CD4-positive, alpha-beta memory T cell (primary cell): ENCODE results near the gene KIRREL2. TPM values are rescaled to one million over a fixed set of nuclear protein-coding genes. Genes with fewer than 3 reads are reported as not detected.

ENCODE experiments used
- CTCF ChIA-PET: fragments of 350-600 bp; sonication (Branson Sonifier 250); formaldehyde crosslinking; loops from one replicate; lab custom pipeline; 2021; ENCODE audit warnings: inconsistent platforms; ENCODE audit not compliant: partially characterized antibody; lab: Charles Lee
- POLR2A ChIA-PET: fragments of 350-600 bp; sonication (Branson Sonifier 250); formaldehyde crosslinking; loops from one replicate; lab custom pipeline; 2021; ENCODE audit not compliant: partially characterized antibody; lab: Charles Lee
- DNase-seq, 5 donors: peaks; one replicate each; pipeline versions ENCODE4 v3.0.0 to v3.0.0-alpha.2; 2020 to 2022; ENCODE audit warnings: mixed read lengths in 1 of 5
- H3K27ac ChIP-seq: one replicate; pipeline ENCODE4 v1.7.0; 2013; ENCODE audit warnings: low read depth, low read length
- H3K27me3 ChIP-seq: 2 replicates; pipeline ENCODE4 v1.7.0; 2013; ENCODE audit warnings: mild to moderate bottlenecking, low read length, moderate library complexity; ENCODE audit not compliant: insufficient read depth
- H3K36me3 ChIP-seq: 2 replicates; pipeline ENCODE4 v1.7.0; 2013; ENCODE audit warnings: mild to moderate bottlenecking, low read length, moderate library complexity; ENCODE audit not compliant: insufficient read depth
- H3K4me1 ChIP-seq: 2 replicates; pipeline ENCODE4 v1.7.0; 2013; ENCODE audit warnings: mild to moderate bottlenecking, low read length, moderate library complexity; ENCODE audit not compliant: insufficient read depth
- H3K4me3 ChIP-seq, 2 donors: one replicate each; pipeline ENCODE4 v1.7.0; 2013; ENCODE audit warnings: low read length in 2 of 2, mild to moderate bottlenecking in 1 of 2
- H3K9me3 ChIP-seq, 2 donors: one replicate each; pipeline ENCODE4 v1.7.0; 2013; ENCODE audit warnings: low read length in 2 of 2, control low read depth in 1 of 2; ENCODE audit not compliant: control insufficient read depth in 1 of 2
- H3K27ac Mint-ChIP-seq, 7 donors: one replicate each; pipeline ENCODE4 v1.8.0; 2020 to 2021; ENCODE audit warnings: mixed read lengths in 7 of 7, mild to moderate bottlenecking in 6 of 7, inconsistent platforms in 3 of 7, moderate library complexity in 3 of 7
- H3K27me3 Mint-ChIP-seq, 2 donors: one replicate each; pipeline ENCODE4 v1.8.0; 2020 to 2021; ENCODE audit warnings: mixed read lengths in 2 of 2
- H3K36me3 Mint-ChIP-seq, 2 donors: one replicate each; pipeline ENCODE4 v1.8.0; 2020 to 2021; ENCODE audit warnings: mixed read lengths in 2 of 2, inconsistent platforms in 1 of 2, mild to moderate bottlenecking in 1 of 2
- H3K4me1 Mint-ChIP-seq, 4 donors: one replicate each; pipeline ENCODE4 v1.8.0; 2020 to 2021; ENCODE audit warnings: mixed read lengths in 4 of 4, mild to moderate bottlenecking in 1 of 4
- H3K4me3 Mint-ChIP-seq, 8 donors: one replicate each; pipeline ENCODE4 v1.8.0; 2020 to 2021; ENCODE audit warnings: mixed read lengths in 8 of 8, mild to moderate bottlenecking in 7 of 8, moderate library complexity in 6 of 8, inconsistent platforms in 3 of 8
- H3K9me3 Mint-ChIP-seq, 8 donors: one replicate each; pipeline ENCODE4 v1.8.0; 2020 to 2021; ENCODE audit warnings: mixed read lengths in 8 of 8, mild to moderate bottlenecking in 5 of 8, inconsistent platforms in 3 of 8, moderate library complexity in 1 of 8
- intact Hi-C: fragments of 100-400 bp; cut with micrococcal nuclease; formaldehyde crosslinking; loops from one replicate; pipeline ENCODE4 v1.15.1; 2023
- polyA plus RNA-seq, 2 donors: library from polyadenylated mRNA; unstranded; fragments of 300-500 nt; fragmentation: Illumina TruSeq; gene quantifications; one replicate each; pipeline ENCODE4 v1.2.3, GENCODE V29; 2021
- total RNA-seq, 2 experiments: library from RNA; stranded (reverse); gene quantifications; one replicate each; pipeline ENCODE4 v1.2.3, GENCODE V29; 2021

Gene KIRREL2
- total RNA-seq (not detected), polyA plus RNA-seq (under 1 TPM in 1 of 2 donors, not detected in 1; 0.08 TPM)

GRCh38 chr19:35856546-35857149 lies at the start of gene KIRREL2:
TSS of gene KIRREL2 (plus strand) at chr19:35856911. CDS start at chr19:35857120, 209 bp downstream.
- no peaks in the 10 kb centered on the region for H3K36me3 ChIP-seq
- peaks cover 17% of the 10 kb centered on the region for H3K27me3 ChIP-seq
- H3K4me3 ChIP-seq, result peak within 1 kb of the TSS in 1 of 2 donors; percentile 57
- ChIA-PET POLR2A (no interaction called here), CTCF (no interaction called here)
- peak in 1 of 5 donors; percentile 26 for DNase-seq
- H3K9me3 ChIP-seq, result no peaks in the 10 kb centered on the region
- H3K27ac ChIP-seq, result no peak within 1 kb of the TSS
- peaks cover 15% of the 10 kb centered on the region for H3K4me1 ChIP-seq
- H3K27ac Mint-ChIP-seq, result peak within 1 kb of the TSS in 3 of 7 donors; percentile 18 to 64 (median 33)
- H3K4me3 Mint-ChIP-seq, result peak within 1 kb of the TSS; percentile 73 to 85 (median 80)
- intact Hi-C loops, result no loop called here
- peaks cover 0 to 20% (median 5%) of the 10 kb centered on the region in 4 donors for H3K4me1 Mint-ChIP-seq
- H3K27me3 Mint-ChIP-seq, result peaks cover 32 to 50% of the 10 kb centered on the region in 2 donors
- H3K9me3 Mint-ChIP-seq, result no peaks in the 10 kb centered on the region
- H3K36me3 Mint-ChIP-seq, result no peaks in the 10 kb centered on the region

- no peaks in the 10 kb centered on the region for H3K27me3 ChIP-seq
- no peak overlapping the region for H3K27ac Mint-ChIP-seq
- intact Hi-C loops, result no loop called here
- peaks cover 2 to 10% (median 7%) of the 10 kb centered on the region in 4 donors for H3K4me1 Mint-ChIP-seq
- H3K27me3 Mint-ChIP-seq, result peaks cover 3 to 5% of the 10 kb centered on the region in 2 donors
- no peaks in the 10 kb centered on the region for H3K36me3 Mint-ChIP-seq
- no peak for DNase-seq
- H3K4me1 ChIP-seq, result peaks cover 8% of the 10 kb centered on the region
- POLR2A ChIA-PET, result no interaction called here
- no peaks in the 10 kb centered on the region for H3K9me3 ChIP-seq
- no peak overlapping the region for H3K4me3 ChIP-seq
- no peaks in the 10 kb centered on the region for H3K36me3 ChIP-seq
- H3K9me3 Mint-ChIP-seq, result peaks cover 0 to 1% (median 0%) of the 10 kb centered on the region in 8 donors
- CTCF ChIA-PET, result no interaction called here
- no peak overlapping the region for H3K27ac ChIP-seq
- no peak overlapping the region for H3K4me3 Mint-ChIP-seq
Observed at GRCh38 chr19:35807633-35808032, 49.1 kb upstream of the KIRREL2 start.

- H3K4me1 Mint-ChIP-seq, result no peaks in the 10 kb centered on the region
- H3K9me3 Mint-ChIP-seq, result peaks cover 0 to 6% (median 0%) of the 10 kb centered on the region in 8 donors
- H3K27me3 Mint-ChIP-seq, result peaks cover 13% of the 10 kb centered on the region in 2 donors
- H3K36me3 Mint-ChIP-seq, result no peaks in the 10 kb centered on the region
- DNase-seq, result no peak
- Histone ChIP-seq H3K9me3 (no peaks in the 10 kb centered on the region), H3K4me3 (no peak overlapping the region), H3K36me3 (no peaks in the 10 kb centered on the region), H3K27ac (no peak overlapping the region), H3K27me3 (no peaks in the 10 kb centered on the region), H3K4me1 (no peaks in the 10 kb centered on the region)
- H3K4me3 Mint-ChIP-seq, result no peak overlapping the region
- H3K27ac Mint-ChIP-seq, result no peak overlapping the region
- ChIA-PET POLR2A (no interaction called here), CTCF (interaction anchor here (0.7 kb wide), 1 partner anchor 117 kb away, joined by 4 read pairs; no protein-coding TSS in a partner anchor)
- intact Hi-C loops, result no loop called here
Observed at GRCh38 chr19:35811317-35812219, 45.1 kb upstream of the KIRREL2 start.

GRCh38 chr19:35812220-35813042 lies 44.3 kb upstream of the KIRREL2 start, which contains the start of gene PRODH2:
TSS of gene PRODH2 (minus strand) at chr19:35812845. CDS start at chr19:35812805, 40 bp downstream.
- Histone ChIP-seq H3K9me3 (no peaks in the 10 kb centered on the region), H3K27ac (no peak within 1 kb of the TSS), H3K4me1 (no peaks in the 10 kb centered on the region), H3K27me3 (no peaks in the 10 kb centered on the region), H3K4me3 (no peak within 1 kb of the TSS), H3K36me3 (no peaks in the 10 kb centered on the region)
- Mint-ChIP-seq H3K36me3 (no peaks in the 10 kb centered on the region), H3K4me3 (no peak within 1 kb of the TSS), H3K9me3 (peaks cover 0 to 6% (median 0%) of the 10 kb centered on the region in 8 donors), H3K27ac (peak within 1 kb of the TSS in 1 of 7 donors; percentile 35), H3K27me3 (peaks cover 14% of the 10 kb centered on the region in 2 donors), H3K4me1 (no peaks in the 10 kb centered on the region)
- DNase-seq, result no peak
- POLR2A ChIA-PET, result no interaction called here
- intact Hi-C loops, result no loop called here
- CTCF ChIA-PET, result no interaction called here

- peak overlapping the region in 1 of 7 donors; percentile 35 for H3K27ac Mint-ChIP-seq
- H3K27me3 Mint-ChIP-seq, result peaks cover 16% of the 10 kb centered on the region in 2 donors
- no peak for DNase-seq
- no peaks in the 10 kb centered on the region for H3K9me3 ChIP-seq
- no peaks in the 10 kb centered on the region for H3K36me3 Mint-ChIP-seq
- peaks cover 0 to under 1% (median 0%) of the 10 kb centered on the region in 4 donors for H3K4me1 Mint-ChIP-seq
- no peak overlapping the region for H3K4me3 Mint-ChIP-seq
- H3K36me3 ChIP-seq, result no peaks in the 10 kb centered on the region
- H3K4me3 ChIP-seq, result no peak overlapping the region
- ChIA-PET POLR2A (no interaction called here), CTCF (interaction anchor here (0.7 kb wide), 1 partner anchor 316 kb away, joined by 3 read pairs; no protein-coding TSS in a partner anchor)
- intact Hi-C loops, result no loop called here
- H3K4me1 ChIP-seq, result no peaks in the 10 kb centered on the region
- H3K27ac ChIP-seq, result no peak overlapping the region
- H3K9me3 Mint-ChIP-seq, result peaks cover 0 to 6% (median 0%) of the 10 kb centered on the region in 8 donors
- H3K27me3 ChIP-seq, result no peaks in the 10 kb centered on the region
Observed at GRCh38 chr19:35813043-35813890, 43.4 kb upstream of the KIRREL2 start.

- H3K4me3 ChIP-seq, result no peak overlapping the region
- POLR2A ChIA-PET, result no interaction called here
- Mint-ChIP-seq H3K4me1 (peaks cover 0 to 1% (median 0%) of the 10 kb centered on the region in 4 donors), H3K9me3 (peaks cover 0 to 4% (median 0%) of the 10 kb centered on the region in 8 donors), H3K4me3 (no peak overlapping the region), H3K36me3 (no peaks in the 10 kb centered on the region), H3K27me3 (peaks cover 17% of the 10 kb centered on the region in 2 donors), H3K27ac (no peak overlapping the region)
- no peaks in the 10 kb centered on the region for H3K27me3 ChIP-seq
- no peaks in the 10 kb centered on the region for H3K9me3 ChIP-seq
- no peak overlapping the region for H3K27ac ChIP-seq
- H3K36me3 ChIP-seq, result no peaks in the 10 kb centered on the region
- intact Hi-C loops, result no loop called here
- CTCF ChIA-PET, result no interaction called here
- H3K4me1 ChIP-seq, result no peaks in the 10 kb centered on the region
- DNase-seq, result no peak
Observed at GRCh38 chr19:35816262-35816661, 40.4 kb upstream of the KIRREL2 start.
